GM19467 (cell line): ENCODE data around the gene OR52E4.

Experiments used
- ATAC-seq: cut with Tn5 transposase; IDR thresholded peaks from one replicate; pipeline ENCODE4 v1.9.1; 2021; ENCODE audit warnings: mild to moderate bottlenecking, moderate library complexity; ENCODE audit not compliant: unreplicated experiment

Gene OR52E4

GRCh38 chr11:5928811-5929210 is 48.4 kb downstream of the OR52E4 start:
- no peak for ATAC-seq

GRCh38 chr11:5929571-5930368 is 49.3 kb downstream of the OR52E4 start:
- no peak for ATAC-seq

- no peak for ATAC-seq
Observed at GRCh38 chr11:5930614-5931013, 50.2 kb downstream of the OR52E4 start.

GRCh38 chr11:5931061-5931460 is 50.6 kb downstream of the OR52E4 start:
- ATAC-seq = no peak

- no peak for ATAC-seq
Observed at GRCh38 chr11:5932671-5933070, 52.2 kb downstream of the OR52E4 start.

- no peak for ATAC-seq
Observed at GRCh38 chr11:5933116-5933515, 52.7 kb downstream of the OR52E4 start.
